ENCODE measurements around the gene PER1. TPM values are rescaled to one million over a fixed set of nuclear protein-coding genes. Genes with fewer than 3 reads are reported as not detected.

PER1 gene
- total and polyA plus RNA-seq, 9 of the 15 experiments (the other 6 are each of a cell fraction or from before 2014, with no cell fraction given), result 0.13 to 26.0 (median 3.4) TPM

DNA sequence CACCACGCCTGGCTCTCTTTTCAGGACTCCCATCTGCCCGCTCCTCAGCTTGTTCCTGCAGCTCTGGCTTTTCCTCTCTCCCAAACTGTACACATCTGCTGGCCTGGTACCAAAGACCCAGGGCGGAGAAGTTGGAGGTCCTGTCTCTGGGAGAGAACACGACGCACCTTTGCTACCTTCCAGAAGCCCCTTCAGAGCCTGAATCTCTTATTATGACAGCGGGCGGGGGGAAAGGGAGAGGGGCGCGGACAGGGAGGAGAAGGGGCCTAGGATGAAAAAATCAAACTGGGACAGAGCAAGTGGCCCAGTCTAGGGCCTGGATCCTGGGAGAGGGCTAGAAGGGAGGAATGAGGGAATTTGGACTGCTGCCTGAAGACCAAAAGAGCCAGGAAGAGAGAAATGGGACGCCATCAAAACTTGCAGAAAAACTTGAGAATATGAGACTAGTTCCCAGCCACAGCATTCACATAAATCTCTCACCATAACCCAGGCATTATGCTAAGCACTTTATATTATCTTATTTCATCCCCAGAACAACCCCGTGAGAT is 2.5 kb upstream of the PER1 start:
- H3K9me3 ChIP-seq (replicated peaks; ENCODE audit: control insufficient read depth, insufficient read depth, low read depth, low read length), result no peaks in the 10 kb centered on the region
- H2AFZ ChIP-seq (ENCODE audit: low read depth, low read length), result no peak overlapping the region
- 0 out of 2 replicates have a peak, but pooled peaks cover 4% of the 10 kb centered on the region for H4K20me1 ChIP-seq (replicated peaks; ENCODE audit: control insufficient read depth, insufficient read depth, low read length)
- no peak overlapping the region; the same call in 1 of the 2 replicates for H3K4me3 ChIP-seq
- peak overlapping the region; percentile 73 to 89; a peak in 3 of 4 replicates for H3K9ac ChIP-seq (ENCODE audit: insufficient read depth in 1 of 2, low read depth in 2 of 2, low read length in 2 of 2)
- no peaks in the 10 kb centered on the region for H3K9me1 ChIP-seq (ENCODE audit: control insufficient read depth, insufficient read depth, low read length)
- H3K27ac ChIP-seq (ENCODE audit: extremely low read depth, low read depth, low read length), result peak overlapping the region; percentile 94; the same call in 2 of the 3 replicates
- BruUV-seq (replicated peaks), result no TSS peak
- FAIRE-seq (no peak), ATAC-seq (no peak), DNase-seq (ENCODE audit: extremely low read depth in 1 of 4, low spot score in 3 of 4) (no peak)
- H3K36me3 ChIP-seq (ENCODE audit: control insufficient read depth, insufficient read depth, low read length), result peaks cover 17% of the 10 kb centered on the region; the same call in 2 of the 3 replicates
- H3K27me3 ChIP-seq (ENCODE audit: control insufficient read depth in 2 of 2, insufficient read depth in 2 of 2, low read length in 2 of 2), result no peaks in the 10 kb centered on the region
- peaks cover 35 to 80% of the 10 kb centered on the region in 2 experiments for H3K4me1 ChIP-seq (replicated peaks in 1 of 2; ENCODE audit: control insufficient read depth in 2 of 2, insufficient read depth in 2 of 2, low read length in 2 of 2)
- POLR2A ChIA-PET, result interaction anchor here (0.6 to 8.6 kb wide), 9 partner anchors 8 to 222 kb away, joined by 3 to 105 read pairs (median 3); partner anchors contain the start of genes AURKB and VAMP2
- WGBS (ENCODE audit: insufficient coverage, low coverage, missing lambda C conversion rate), result 24% methylated on average over 7 of the region's 11 CpGs
- CTCF ChIA-PET (ENCODE audit: low intra/inter-chr PET ratio), result no interaction called here
- H3K79me2 ChIP-seq (ENCODE audit: control insufficient read depth, insufficient read depth, low read length), result peaks cover 48% of the 10 kb centered on the region
- peak overlapping the region; percentile 89 for H3K4me2 ChIP-seq (ENCODE audit: insufficient read depth, low read length)
- in situ Hi-C loops (cut with MboI), result no loop called here
- no peak for TF ChIP-seq HNRNPH1 (optimal IDR thresholded peaks at IDR 0.05; ENCODE audit: low read depth, low read length)
- TF ChIP-seq, protein P1, sequence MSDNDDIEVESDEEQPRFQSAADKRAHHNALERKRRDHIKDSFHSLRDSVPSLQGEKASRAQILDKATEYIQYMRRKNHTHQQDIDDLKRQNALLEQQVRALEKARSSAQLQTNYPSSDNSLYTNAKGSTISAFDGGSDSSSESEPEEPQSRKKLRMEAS (CRISPR knock-in tag; IDR thresholded peaks at IDR 0.05), result 0 out of 2 replicates have a peak, but pooled peaks have one; percentile 7
- no peak for TF ChIP-seq NR2C2 (CRISPR knock-in tag; IDR thresholded peaks at IDR 0.05)
- TF ChIP-seq NR2C2 (tag; IDR thresholded peaks at IDR 0.05), result peak; percentile 1; the same call in 1 of the 2 replicates
- intact Hi-C loops (cut with micrococcal nuclease), result no loop called here

All from K562 (cell line).